Natural killer cell (primary cell): ENCODE results near the gene CDH2. TPM values are rescaled to one million over a fixed set of nuclear protein-coding genes. Genes with fewer than 3 reads are reported as not detected.
A peak's percentile ranks its signal among the peaks of the same experiment; 100 is the strongest.

Experiments
- ATAC-seq, 3 donors: fragments of 150-1000 bp in 2 of 3; fragments of 200-7000 bp in 1 of 3; cut with Tn5 transposase; 1 replicate in 1 of 3; 2 replicates in 2 of 3; pipeline ENCODE4 v1.10.0; 2021; ENCODE audit warnings: mild to moderate bottlenecking in 2 of 3, moderate library complexity in 2 of 3
- DNase-seq, 2 donors: peaks; one replicate each; pipeline versions ENCODE4 v3.0.0 to v3.0.0-alpha.2; 2013 to 2021; ENCODE audit warnings: mixed read lengths in 1 of 2
- H3K27ac ChIP-seq: one replicate; pipeline ENCODE4 v1.5.1; 2013; ENCODE audit warnings: mild to moderate bottlenecking, low read length
- H3K27me3 ChIP-seq: one replicate; pipeline ENCODE4 v1.6.1; 2013; ENCODE audit warnings: low read length; ENCODE audit not compliant: control insufficient read depth, insufficient read depth
- H3K36me3 ChIP-seq: one replicate; pipeline ENCODE4 v1.6.1; 2013; ENCODE audit warnings: low read length; ENCODE audit not compliant: control insufficient read depth, insufficient read depth
- H3K4me1 ChIP-seq: one replicate; pipeline ENCODE4 v1.6.1; 2013; ENCODE audit warnings: low read length; ENCODE audit not compliant: control insufficient read depth, insufficient read depth
- H3K4me3 ChIP-seq: one replicate; pipeline ENCODE4 v1.5.1; 2013; ENCODE audit warnings: low read length
- H3K9me3 ChIP-seq: one replicate; pipeline ENCODE4 v1.6.1; 2013; ENCODE audit warnings: low read length; ENCODE audit not compliant: control insufficient read depth, insufficient read depth
- H3K27ac Mint-ChIP-seq, 2 donors: one replicate each; pipeline ENCODE4 v1.8.0; 2022; ENCODE audit warnings: mild to moderate bottlenecking in 2 of 2, mixed read lengths in 2 of 2, moderate library complexity in 1 of 2
- H3K27me3 Mint-ChIP-seq, 2 donors: one replicate each; pipeline ENCODE4 v1.8.0; 2022; ENCODE audit warnings: low read depth in 2 of 2, mixed read lengths in 2 of 2
- H3K36me3 Mint-ChIP-seq: one replicate; pipeline ENCODE4 v1.8.0; 2022; ENCODE audit warnings: mixed read lengths
- H3K4me1 Mint-ChIP-seq, 2 donors: one replicate each; pipeline ENCODE4 v1.8.0; 2022; ENCODE audit warnings: mixed read lengths in 2 of 2
- H3K4me3 Mint-ChIP-seq: one replicate; pipeline ENCODE4 v1.8.0; 2022; ENCODE audit warnings: mild to moderate bottlenecking, moderate library complexity, mixed read lengths
- H3K9me3 Mint-ChIP-seq, 2 donors: one replicate each; pipeline ENCODE4 v1.8.0; 2022; ENCODE audit warnings: mixed read lengths in 2 of 2
- WGBS: methylation state at CpG from one replicate; pipeline ENCODE4 v1.1.7; 2013; ENCODE audit warnings: missing lambda C conversion rate; ENCODE audit not compliant: insufficient coverage; 5-methylcytosine and 5-hydroxymethylcytosine counted together
- intact Hi-C: fragments of 100-400 bp; cut with micrococcal nuclease; formaldehyde crosslinking; loops from one replicate; pipeline ENCODE4 v1.14.2; 2022
- total RNA-seq, 4 donors: library from RNA; stranded (reverse); fragments of 120-200 nt in 1 of 4; gene quantifications; one replicate each; pipeline versions ENCODE4 v1.2.3 to v1.2.4, GENCODE V29; 2013 to 2022
- TF ChIP-seq, protein P1 (sequence below): fragments of 200-600 bp; IDR thresholded peaks from one replicate; pipeline ENCODE4 v1.8.0; 2022; ENCODE audit warnings: antibody characterized with exemption

Gene CDH2
- total RNA-seq, 3 donors from 2014 or later (not counting 1 experiment from before 2014, with no cell fraction given) = 0.09 to 0.35 (median 0.26) TPM

DNA sequence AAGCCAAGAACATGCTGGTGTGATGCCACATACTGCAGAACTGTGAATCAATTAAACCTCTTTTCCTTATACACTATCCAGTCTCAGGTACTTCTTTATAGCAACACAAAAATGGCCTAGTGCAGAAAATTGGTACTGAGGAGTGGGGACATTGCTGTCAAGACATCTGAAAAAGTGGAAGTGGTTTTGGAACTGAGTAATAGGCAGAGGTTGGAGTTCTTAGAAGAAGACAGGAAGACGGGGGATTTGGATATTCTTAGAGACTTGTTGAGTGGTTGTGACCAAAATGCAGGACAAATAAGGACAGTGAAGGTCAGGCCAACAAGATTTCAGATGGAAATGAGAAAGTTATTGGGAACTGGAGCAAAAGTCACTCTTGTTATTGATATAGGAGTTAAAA, 31.3 kb upstream of the CDH2 start:
- no peaks in the 10 kb centered on the region for H3K9me3 ChIP-seq
- no peak overlapping the region for H3K4me3 ChIP-seq
- Mint-ChIP-seq H3K27me3 (no peaks in the 10 kb centered on the region), H3K4me3 (peak overlapping the region; percentile 13), H3K4me1 (peaks cover 13% of the 10 kb centered on the region in 2 donors), H3K9me3 (peaks cover 0 to 4% of the 10 kb centered on the region in 2 donors), H3K36me3 (no peaks in the 10 kb centered on the region), H3K27ac (no peak overlapping the region)
- peaks cover 6% of the 10 kb centered on the region for H3K4me1 ChIP-seq
- H3K36me3 ChIP-seq = no peaks in the 10 kb centered on the region
- H3K27me3 ChIP-seq = no peaks in the 10 kb centered on the region
- DNase-seq (no peak), ATAC-seq (no peak)
- WGBS = 24% methylated on average over 1 of the region's 1 CpG
- no peak overlapping the region for H3K27ac ChIP-seq
- intact Hi-C loops = no loop called here
- TF ChIP-seq, protein P1, sequence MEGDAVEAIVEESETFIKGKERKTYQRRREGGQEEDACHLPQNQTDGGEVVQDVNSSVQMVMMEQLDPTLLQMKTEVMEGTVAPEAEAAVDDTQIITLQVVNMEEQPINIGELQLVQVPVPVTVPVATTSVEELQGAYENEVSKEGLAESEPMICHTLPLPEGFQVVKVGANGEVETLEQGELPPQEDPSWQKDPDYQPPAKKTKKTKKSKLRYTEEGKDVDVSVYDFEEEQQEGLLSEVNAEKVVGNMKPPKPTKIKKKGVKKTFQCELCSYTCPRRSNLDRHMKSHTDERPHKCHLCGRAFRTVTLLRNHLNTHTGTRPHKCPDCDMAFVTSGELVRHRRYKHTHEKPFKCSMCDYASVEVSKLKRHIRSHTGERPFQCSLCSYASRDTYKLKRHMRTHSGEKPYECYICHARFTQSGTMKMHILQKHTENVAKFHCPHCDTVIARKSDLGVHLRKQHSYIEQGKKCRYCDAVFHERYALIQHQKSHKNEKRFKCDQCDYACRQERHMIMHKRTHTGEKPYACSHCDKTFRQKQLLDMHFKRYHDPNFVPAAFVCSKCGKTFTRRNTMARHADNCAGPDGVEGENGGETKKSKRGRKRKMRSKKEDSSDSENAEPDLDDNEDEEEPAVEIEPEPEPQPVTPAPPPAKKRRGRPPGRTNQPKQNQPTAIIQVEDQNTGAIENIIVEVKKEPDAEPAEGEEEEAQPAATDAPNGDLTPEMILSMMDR = no peak

DNA sequence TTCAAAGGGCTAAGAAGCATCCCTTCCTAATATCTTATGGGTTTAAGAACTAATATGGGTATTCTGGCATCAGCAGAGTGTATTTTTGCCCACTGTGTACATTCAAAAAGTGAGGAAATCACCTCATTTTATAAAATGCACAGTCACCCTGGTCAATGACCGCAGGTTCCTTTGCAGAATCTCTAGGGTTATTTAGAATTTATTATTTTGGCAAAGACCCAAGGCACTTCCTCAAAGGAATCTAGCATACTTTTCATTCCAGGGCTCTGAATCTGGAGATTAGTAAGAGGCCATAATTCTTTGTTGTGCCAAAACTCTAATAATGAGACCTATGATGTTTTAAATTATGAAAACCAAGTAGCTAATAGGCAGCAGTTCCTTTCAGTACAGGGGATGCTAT, 27.2 kb upstream of the CDH2 start:
- no CpG with 5 or more reads among the region's 1 CpG for WGBS
- TF ChIP-seq, protein P1 = no peak
- no peak for ATAC-seq

DNA sequence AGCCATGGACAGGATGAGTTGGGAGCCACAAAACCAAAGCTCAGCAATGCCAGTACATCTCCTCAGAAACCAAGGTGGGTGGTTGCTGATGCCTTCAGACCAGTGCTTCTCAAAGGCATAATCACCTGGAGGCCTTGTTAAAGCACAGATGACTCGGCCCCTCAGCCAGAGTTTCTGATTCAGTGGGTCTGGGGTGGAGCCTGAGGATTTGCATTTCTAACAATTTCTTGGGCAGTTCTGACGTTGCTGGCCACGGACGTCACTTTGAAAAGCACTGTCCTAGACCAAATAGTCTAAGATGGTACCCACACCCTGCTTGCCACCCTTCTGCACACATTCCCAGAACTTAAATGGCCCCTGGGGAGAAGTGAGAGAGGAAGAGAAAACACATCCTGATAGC, 24.1 kb upstream of the CDH2 start:
- Mint-ChIP-seq H3K9me3 (no peaks in the 10 kb centered on the region), H3K4me1 (no peaks in the 10 kb centered on the region), H3K36me3 (no peaks in the 10 kb centered on the region), H3K4me3 (no peak overlapping the region), H3K27ac (no peak overlapping the region), H3K27me3 (no peaks in the 10 kb centered on the region)
- no peaks in the 10 kb centered on the region for H3K27me3 ChIP-seq
- TF ChIP-seq, protein P1 = no peak
- 86% methylated on average over 3 of the region's 4 CpGs for WGBS
- no peak for ATAC-seq
- intact Hi-C loops = no loop called here
- no peaks in the 10 kb centered on the region for H3K36me3 ChIP-seq
- DNase-seq = no peak
- H3K9me3 ChIP-seq = no peaks in the 10 kb centered on the region
- no peaks in the 10 kb centered on the region for H3K4me1 ChIP-seq
- H3K4me3 ChIP-seq = no peak overlapping the region
- H3K27ac ChIP-seq = no peak overlapping the region

More for the DNA sequence above, 27.2 kb upstream of the CDH2 start:
- peaks cover 6% of the 10 kb centered on the region for H3K4me1 ChIP-seq
- Mint-ChIP-seq H3K9me3 (peaks cover 0 to 4% of the 10 kb centered on the region in 2 donors), H3K4me1 (peaks cover 12% of the 10 kb centered on the region in 2 donors), H3K36me3 (no peaks in the 10 kb centered on the region), H3K27ac (no peak overlapping the region), H3K27me3 (no peaks in the 10 kb centered on the region), H3K4me3 (no peak overlapping the region)
- H3K27ac ChIP-seq = no peak overlapping the region
- no peaks in the 10 kb centered on the region for H3K36me3 ChIP-seq
- DNase-seq = no peak
- no peaks in the 10 kb centered on the region for H3K27me3 ChIP-seq
- H3K9me3 ChIP-seq = no peaks in the 10 kb centered on the region
- intact Hi-C loops = no loop called here
- H3K4me3 ChIP-seq = no peak overlapping the region

DNA sequence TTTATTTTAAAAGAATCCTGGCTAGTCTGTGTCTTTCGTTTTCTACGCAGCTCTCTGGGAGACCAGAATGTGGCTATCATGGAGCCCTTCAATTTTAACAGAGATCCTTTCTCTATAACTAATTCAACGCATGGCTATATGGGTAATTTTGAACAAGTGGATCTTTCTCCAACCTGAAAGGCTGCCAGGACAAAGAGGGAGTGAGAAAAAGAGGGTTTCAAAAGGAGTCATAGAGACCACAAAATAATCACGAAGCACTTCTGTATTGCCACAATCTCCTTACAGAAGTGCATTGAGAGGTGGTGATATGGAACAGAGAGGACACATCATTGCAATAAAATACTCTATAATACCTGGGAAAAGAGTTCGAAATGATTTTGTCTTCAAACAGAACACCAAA, 21.7 kb upstream of the CDH2 start:
- Mint-ChIP-seq H3K9me3 (no peaks in the 10 kb centered on the region), H3K27me3 (peaks cover 0 to 2% of the 10 kb centered on the region in 2 donors), H3K4me3 (no peak overlapping the region), H3K36me3 (no peaks in the 10 kb centered on the region), H3K4me1 (no peaks in the 10 kb centered on the region), H3K27ac (no peak overlapping the region)
- Histone ChIP-seq H3K27ac (no peak overlapping the region), H3K36me3 (no peaks in the 10 kb centered on the region), H3K27me3 (no peaks in the 10 kb centered on the region), H3K4me1 (no peaks in the 10 kb centered on the region), H3K9me3 (no peaks in the 10 kb centered on the region), H3K4me3 (no peak overlapping the region)
- DNase-seq = no peak
- TF ChIP-seq, protein P1 = no peak
- intact Hi-C loops = no loop called here
- 88% methylated on average over 1 of the region's 5 CpGs for WGBS
- no peak for ATAC-seq
